22Rv1 (cell line): ENCODE measurements around the gene EGFLAM.

Experiments
- CTCF ChIP-seq: fragments of 450-650 bp; IDR thresholded peaks from 2 replicates; pipeline ENCODE4 v1.5.1; 2017; ENCODE audit warnings: mild to moderate bottlenecking
- ZFX ChIP-seq: fragments of 450-650 bp; IDR thresholded peaks from 2 replicates; pipeline ENCODE4 v1.6.1; 2017; ENCODE audit warnings: antibody characterized with exemption, borderline replicate concordance

- TF ChIP-seq CTCF (no peak), ZFX (no peak)
Measured at GRCh38 chr5:38455796-38456330, 197.5 kb downstream of the EGFLAM start.
